SK-N-SH treated with all-trans-retinoic acid at 6 μM for 48 hours (cell line): Measurements from ENCODE around the gene ISG15.

Source experiments
- ATAC-seq: fragments of 200-7000 bp; cut with Tn5 transposase; 3 replicates; pipeline ENCODE4 v1.9.1; 2020; ENCODE audit warnings: mild to moderate bottlenecking, moderate library complexity
- ARNTL ChIP-seq: fragments of 450-650 bp; formaldehyde crosslinking; IDR thresholded peaks from 2 replicates; pipeline ENCODE4 v1.5.0; 2020; ENCODE audit warnings: low read depth, mild to moderate bottlenecking, moderate library complexity, borderline replicate concordance
- BACH2 ChIP-seq: fragments of 250-450 bp; sonication (Bioruptor Pico); IDR thresholded peaks from 2 replicates; pipeline ENCODE4 v1.9.0; 2021; ENCODE audit warnings: mild to moderate bottlenecking, borderline replicate concordance
- CSDC2 ChIP-seq: fragments of 250-450 bp; sonication (Bioruptor Pico); IDR thresholded peaks from 2 replicates; pipeline ENCODE4 v1.5.0; 2020; ENCODE audit warnings: mild to moderate bottlenecking, moderate library complexity
- ESRRG ChIP-seq: fragments of 250-450 bp; sonication (Bioruptor Pico); IDR thresholded peaks from 2 replicates; pipeline ENCODE4 v1.6.1; 2021; ENCODE audit warnings: mild to moderate bottlenecking
- GLIS3 ChIP-seq: fragments of 250-450 bp; sonication (Bioruptor Pico); IDR thresholded peaks from 2 replicates; pipeline ENCODE4 v1.5.0; 2020; ENCODE audit warnings: mild to moderate bottlenecking, moderate library complexity
- ISL1 ChIP-seq: fragments of 250-450 bp; sonication (Bioruptor Pico); IDR thresholded peaks from 2 replicates; pipeline ENCODE4 v2.1.2; 2022; ENCODE audit warnings: mild to moderate bottlenecking, moderate library complexity
- OSR1 ChIP-seq: fragments of 250-450 bp; sonication (Bioruptor Pico); IDR thresholded peaks from 2 replicates; pipeline ENCODE4 v1.8.0; 2022; ENCODE audit warnings: moderate library complexity, mild to moderate bottlenecking, inconsistent platforms
- PPARA ChIP-seq: fragments of 250-450 bp; sonication (Bioruptor Pico); IDR thresholded peaks from 2 replicates; pipeline ENCODE4 v1.5.0; 2020; ENCODE audit warnings: mild to moderate bottlenecking, borderline replicate concordance
- RARB ChIP-seq: fragments of 250-450 bp; sonication (Bioruptor Pico); IDR thresholded peaks from 2 replicates; pipeline ENCODE4 v1.8.0; 2021; ENCODE audit warnings: mild to moderate bottlenecking, moderate library complexity
- SNAI2 ChIP-seq: fragments of 250-450 bp; sonication (Bioruptor Pico); IDR thresholded peaks from 2 replicates; pipeline ENCODE4 v1.5.0; 2020; ENCODE audit warnings: mild to moderate bottlenecking, moderate library complexity
- TCF4 ChIP-seq: fragments of 250-450 bp; sonication (Bioruptor Pico); IDR thresholded peaks from 2 replicates; pipeline ENCODE4 v1.8.0; 2021; ENCODE audit warnings: mild to moderate bottlenecking, moderate library complexity, borderline replicate concordance
- TOX ChIP-seq: fragments of 250-450 bp; sonication (Bioruptor Pico); IDR thresholded peaks from 2 replicates; pipeline ENCODE4 v1.8.0; 2021; ENCODE audit warnings: mild to moderate bottlenecking, moderate library complexity, borderline replicate concordance
- TSHZ2 ChIP-seq: fragments of 250-450 bp; sonication (Bioruptor Pico); IDR thresholded peaks from 2 replicates; pipeline ENCODE4 v1.5.0; 2020; ENCODE audit warnings: mild to moderate bottlenecking, moderate library complexity
- ZC3H10 ChIP-seq: fragments of 250-450 bp; sonication (Bioruptor Pico); IDR thresholded peaks from 2 replicates; pipeline ENCODE4 v1.5.1; 2021; ENCODE audit warnings: mild to moderate bottlenecking, moderate library complexity
- ZFP3 ChIP-seq: fragments of 250-450 bp; sonication (Bioruptor Pico); IDR thresholded peaks from 2 replicates; pipeline ENCODE4 v1.5.0; 2020; ENCODE audit warnings: mild to moderate bottlenecking, moderate library complexity
- ZFP30 ChIP-seq: fragments of 450-650 bp; formaldehyde crosslinking; IDR thresholded peaks from 2 replicates; pipeline ENCODE4 v1.5.0; 2022; ENCODE audit warnings: mild to moderate bottlenecking, moderate library complexity
- ZNF70 ChIP-seq: fragments of 450-650 bp; formaldehyde crosslinking; IDR thresholded peaks from 2 replicates; pipeline ENCODE4 v1.5.0; 2020; ENCODE audit warnings: mild to moderate bottlenecking, moderate library complexity
- ZNF8 ChIP-seq: fragments of 450-650 bp; formaldehyde crosslinking; IDR thresholded peaks from 2 replicates; pipeline ENCODE4 v1.5.0; 2020; ENCODE audit warnings: mild to moderate bottlenecking, moderate library complexity
- TF ChIP-seq, protein P1 (sequence below): fragments of 250-450 bp; sonication (Bioruptor Pico); IDR thresholded peaks from 2 replicates; pipeline ENCODE4 v1.8.0; 2021; ENCODE audit warnings: low read depth, mild to moderate bottlenecking, moderate library complexity, borderline replicate concordance
- TF ChIP-seq, protein P2 (sequence below): fragments of 250-450 bp; sonication (Bioruptor Pico); IDR thresholded peaks from 2 replicates; pipeline ENCODE4 v1.5.1; 2020; ENCODE audit warnings: low read depth, mild to moderate bottlenecking, moderate library complexity
- TF ChIP-seq, protein P3 (sequence below): fragments of 250-450 bp; sonication (Bioruptor Pico); IDR thresholded peaks from 2 replicates; pipeline ENCODE4 v1.8.0; 2020; ENCODE audit warnings: mild to moderate bottlenecking, moderate library complexity, borderline replicate concordance

ISG15 gene

DNA sequence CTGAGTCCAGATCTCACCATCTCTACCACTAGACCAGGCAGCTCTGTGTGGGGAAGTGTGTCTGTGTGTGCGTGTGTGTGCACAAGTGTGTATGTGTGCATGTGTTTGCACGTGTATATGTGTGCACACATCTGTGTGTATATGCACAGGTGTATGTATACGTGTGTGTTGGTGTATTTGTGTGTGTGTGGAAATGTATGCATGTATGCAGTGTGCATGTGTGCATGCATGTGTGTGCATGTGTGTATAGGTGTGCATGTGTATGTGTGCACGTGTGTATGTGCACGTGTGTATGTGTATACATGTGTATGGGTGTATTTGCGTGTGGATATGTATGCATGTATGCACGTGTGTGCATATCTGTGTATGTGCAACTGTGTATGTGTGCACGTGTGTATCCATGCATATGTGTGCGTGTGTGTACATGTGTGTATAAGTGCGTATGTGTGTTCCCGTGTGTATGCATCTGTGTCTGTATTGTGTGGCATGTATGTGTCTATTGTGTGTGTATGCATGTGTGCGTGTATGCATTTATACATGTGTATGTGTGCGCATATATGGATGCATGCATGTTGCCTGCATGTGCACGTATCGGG, 43.9 kb upstream of the ISG15 start (continued):
- TF ChIP-seq, protein P1, sequence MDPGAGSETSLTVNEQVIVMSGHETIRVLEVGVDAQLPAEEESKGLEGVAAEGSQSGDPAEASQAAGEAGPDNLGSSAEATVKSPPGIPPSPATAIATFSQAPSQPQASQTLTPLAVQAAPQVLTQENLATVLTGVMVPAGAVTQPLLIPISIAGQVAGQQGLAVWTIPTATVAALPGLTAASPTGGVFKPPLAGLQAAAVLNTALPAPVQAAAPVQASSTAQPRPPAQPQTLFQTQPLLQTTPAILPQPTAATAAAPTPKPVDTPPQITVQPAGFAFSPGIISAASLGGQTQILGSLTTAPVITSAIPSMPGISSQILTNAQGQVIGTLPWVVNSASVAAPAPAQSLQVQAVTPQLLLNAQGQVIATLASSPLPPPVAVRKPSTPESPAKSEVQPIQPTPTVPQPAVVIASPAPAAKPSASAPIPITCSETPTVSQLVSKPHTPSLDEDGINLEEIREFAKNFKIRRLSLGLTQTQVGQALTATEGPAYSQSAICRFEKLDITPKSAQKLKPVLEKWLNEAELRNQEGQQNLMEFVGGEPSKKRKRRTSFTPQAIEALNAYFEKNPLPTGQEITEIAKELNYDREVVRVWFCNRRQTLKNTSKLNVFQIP (CRISPR knock-in tag), result no peak
- TF ChIP-seq ZNF70 (CRISPR knock-in tag) (no peak), BACH2 (CRISPR knock-in tag) (no peak), TCF4 (no peak), TOX (CRISPR knock-in tag) (no peak), OSR1 (CRISPR knock-in tag) (no peak)

- TF ChIP-seq PPARA (CRISPR knock-in tag) (no peak), TSHZ2 (CRISPR knock-in tag) (no peak), ZNF70 (CRISPR knock-in tag) (no peak), TCF4 (no peak), ESRRG (CRISPR knock-in tag) (no peak), RARB (CRISPR knock-in tag) (no peak), ZFP3 (CRISPR knock-in tag) (no peak), OSR1 (CRISPR knock-in tag) (no peak), ZNF8 (CRISPR knock-in tag) (no peak), ARNTL (no peak), TOX (CRISPR knock-in tag) (no peak), GLIS3 (CRISPR knock-in tag) (no peak), ZFP30 (CRISPR knock-in tag) (no peak), ISL1 (CRISPR knock-in tag) (no peak), SNAI2 (CRISPR knock-in tag) (no peak)
- TF ChIP-seq, protein P1 (CRISPR knock-in tag), result no peak
- no peak for ATAC-seq
Observed at GRCh38 chr1:970242-970972, 42.9 kb upstream of the ISG15 start.

DNA sequence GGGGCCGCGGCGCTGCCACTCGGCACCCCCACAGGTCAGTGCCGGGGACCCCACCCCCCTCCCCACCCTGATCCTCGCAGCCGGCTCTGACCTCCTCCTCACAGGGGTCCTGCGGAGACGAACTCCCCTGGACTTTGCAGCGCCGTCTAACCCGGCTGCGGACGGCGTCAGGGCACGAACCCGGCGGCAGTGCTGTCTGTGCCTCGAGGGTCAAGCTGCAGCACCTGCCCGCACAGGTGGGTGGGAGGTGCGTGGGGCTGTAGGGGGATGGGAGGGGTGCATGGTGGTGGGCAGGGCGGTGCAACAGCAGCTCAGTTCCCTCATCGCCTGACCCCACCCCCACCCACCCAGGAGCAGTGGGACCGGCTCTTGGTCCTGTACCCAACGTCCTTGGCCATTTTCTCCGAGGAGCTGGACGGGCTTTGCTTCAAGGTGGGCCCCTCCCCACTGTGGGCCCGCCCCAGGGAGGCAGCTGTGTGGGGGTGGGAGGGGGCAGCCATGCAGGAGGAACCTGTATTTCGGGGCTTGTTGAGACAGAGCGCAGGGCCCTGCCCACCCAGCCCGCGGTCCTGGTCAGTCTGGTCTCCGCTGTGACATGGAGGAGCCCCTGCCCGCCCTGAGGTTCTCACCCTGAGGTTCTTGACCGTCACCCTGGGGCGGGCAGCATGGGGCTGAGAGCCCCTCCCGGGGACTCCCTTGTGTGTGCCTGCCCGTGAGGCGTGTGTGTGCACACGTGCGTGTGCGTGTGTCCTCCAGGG, 42.1 kb upstream of the ISG15 start:
- TF ChIP-seq ZC3H10 (CRISPR knock-in tag) (no peak), PPARA (CRISPR knock-in tag) (no peak), GLIS3 (CRISPR knock-in tag) (no peak), RARB (CRISPR knock-in tag) (no peak), TCF4 (no peak), TOX (CRISPR knock-in tag) (no peak), OSR1 (CRISPR knock-in tag) (no peak), SNAI2 (CRISPR knock-in tag) (no peak), CSDC2 (CRISPR knock-in tag) (no peak), ESRRG (CRISPR knock-in tag) (no peak), BACH2 (CRISPR knock-in tag) (no peak), ZFP30 (CRISPR knock-in tag) (no peak)
- TF ChIP-seq, protein P2, sequence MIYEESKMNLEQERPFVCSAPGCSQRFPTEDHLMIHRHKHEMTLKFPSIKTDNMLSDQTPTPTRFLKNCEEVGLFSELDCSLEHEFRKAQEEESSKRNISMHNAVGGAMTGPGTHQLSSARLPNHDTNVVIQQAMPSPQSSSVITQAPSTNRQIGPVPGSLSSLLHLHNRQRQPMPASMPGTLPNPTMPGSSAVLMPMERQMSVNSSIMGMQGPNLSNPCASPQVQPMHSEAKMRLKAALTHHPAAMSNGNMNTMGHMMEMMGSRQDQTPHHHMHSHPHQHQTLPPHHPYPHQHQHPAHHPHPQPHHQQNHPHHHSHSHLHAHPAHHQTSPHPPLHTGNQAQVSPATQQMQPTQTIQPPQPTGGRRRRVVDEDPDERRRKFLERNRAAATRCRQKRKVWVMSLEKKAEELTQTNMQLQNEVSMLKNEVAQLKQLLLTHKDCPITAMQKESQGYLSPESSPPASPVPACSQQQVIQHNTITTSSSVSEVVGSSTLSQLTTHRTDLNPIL (CRISPR knock-in tag), result no peak
- TF ChIP-seq, protein P3, sequence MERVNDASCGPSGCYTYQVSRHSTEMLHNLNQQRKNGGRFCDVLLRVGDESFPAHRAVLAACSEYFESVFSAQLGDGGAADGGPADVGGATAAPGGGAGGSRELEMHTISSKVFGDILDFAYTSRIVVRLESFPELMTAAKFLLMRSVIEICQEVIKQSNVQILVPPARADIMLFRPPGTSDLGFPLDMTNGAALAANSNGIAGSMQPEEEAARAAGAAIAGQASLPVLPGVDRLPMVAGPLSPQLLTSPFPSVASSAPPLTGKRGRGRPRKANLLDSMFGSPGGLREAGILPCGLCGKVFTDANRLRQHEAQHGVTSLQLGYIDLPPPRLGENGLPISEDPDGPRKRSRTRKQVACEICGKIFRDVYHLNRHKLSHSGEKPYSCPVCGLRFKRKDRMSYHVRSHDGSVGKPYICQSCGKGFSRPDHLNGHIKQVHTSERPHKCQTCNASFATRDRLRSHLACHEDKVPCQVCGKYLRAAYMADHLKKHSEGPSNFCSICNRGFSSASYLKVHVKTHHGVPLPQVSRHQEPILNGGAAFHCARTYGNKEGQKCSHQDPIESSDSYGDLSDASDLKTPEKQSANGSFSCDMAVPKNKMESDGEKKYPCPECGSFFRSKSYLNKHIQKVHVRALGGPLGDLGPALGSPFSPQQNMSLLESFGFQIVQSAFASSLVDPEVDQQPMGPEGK, result no peak
- ATAC-seq, result no peak
